HepG2 (cell line): ENCODE results near the gene GBE1. TPM values are rescaled to one million over a fixed set of nuclear protein-coding genes. Genes with fewer than 3 reads are reported as not detected.

ENCODE experiments used
- ARNTL ChIP-seq: sonication (generic); formaldehyde crosslinking; IDR thresholded peaks from 2 replicates; pipeline ENCODE4 v1.4.0; 2020; ENCODE audit warnings: mild to moderate bottlenecking, missing genetic modification reagents
- ATM ChIP-seq: fragments of 450-650 bp; IDR thresholded peaks from 2 replicates; pipeline ENCODE4 v1.7.1; 2017; ENCODE audit warnings: mild to moderate bottlenecking, borderline replicate concordance
- HDAC2 ChIP-seq: sonication (generic); formaldehyde crosslinking; IDR thresholded peaks from 2 replicates; pipeline ENCODE4 v1.4.0; 2020; ENCODE audit warnings: missing genetic modification reagents
- HOXA5 ChIP-seq: sonication (generic); formaldehyde crosslinking; IDR thresholded peaks from 2 replicates; pipeline ENCODE4 v1.4.0; 2020; ENCODE audit warnings: missing genetic modification reagents
- HOXA9 ChIP-seq: sonication (generic); formaldehyde crosslinking; IDR thresholded peaks from 2 replicates; pipeline ENCODE4 v1.8.1; 2022; ENCODE audit warnings: missing genetic modification reagents, mild to moderate bottlenecking, moderate library complexity, borderline replicate concordance
- KAT7 ChIP-seq: IDR thresholded peaks from 2 replicates; pipeline ENCODE4 v1.6.1; 2018; ENCODE audit warnings: borderline replicate concordance, missing compliant biosample characterization
- MTA3 ChIP-seq: sonication (generic); formaldehyde crosslinking; IDR thresholded peaks from 2 replicates; pipeline ENCODE4 v1.4.0; 2020; ENCODE audit warnings: missing genetic modification reagents
- NR2F1 ChIP-seq, 2 experiments: fragments of 450-650 bp in 1 of 2; formaldehyde crosslinking in 1 of 2; IDR thresholded peaks; 2 replicates each; pipeline versions ENCODE4 v1.5.0 to v1.6.1; 2016 to 2020; ENCODE audit warnings: mild to moderate bottlenecking in 1 of 2, missing compliant biosample characterization in 1 of 2, missing genetic modification reagents in 1 of 2, moderate library complexity in 1 of 2
- TCF12 ChIP-seq, 2 experiments: fragments of 450-650 bp in 1 of 2; sonication (generic) in 1 of 2; formaldehyde crosslinking in 1 of 2; IDR thresholded peaks; 2 replicates each; pipeline versions ENCODE4 v1.6.1 to v1.8.0; 2017 to 2022; ENCODE audit warnings: antibody characterized with exemption in 1 of 2, mild to moderate bottlenecking in 1 of 2, missing genetic modification reagents in 1 of 2, moderate library complexity in 1 of 2
- ZBTB21 ChIP-seq: sonication (generic); formaldehyde crosslinking; IDR thresholded peaks from 2 replicates; pipeline ENCODE4 v1.4.0; 2020; ENCODE audit warnings: missing genetic modification reagents
- ZMYM3 ChIP-seq: sonication (generic); formaldehyde crosslinking; IDR thresholded peaks from 2 replicates; pipeline ENCODE4 v1.5.1; 2020; ENCODE audit warnings: mild to moderate bottlenecking, missing genetic modification reagents
- ZMYM4 ChIP-seq: sonication (generic); formaldehyde crosslinking; IDR thresholded peaks from 2 replicates; pipeline ENCODE4 v1.8.1; 2023; ENCODE audit warnings: mild to moderate bottlenecking, missing genetic modification reagents
- ZNF207 ChIP-seq: fragments of 450-650 bp; IDR thresholded peaks from 2 replicates; pipeline ENCODE4 v1.6.1; 2016; ENCODE audit warnings: antibody characterized with exemption, borderline replicate concordance
- ZNF790 ChIP-seq: sonication (generic); formaldehyde crosslinking; IDR thresholded peaks from 2 replicates; pipeline ENCODE4 v1.8.0; 2022; ENCODE audit warnings: missing genetic modification reagents, mild to moderate bottlenecking, borderline replicate concordance
- ZSCAN29 ChIP-seq: sonication (generic); formaldehyde crosslinking; conservative IDR thresholded peaks from 2 replicates; pipeline ENCODE4 v1.4.0; 2020; ENCODE audit warnings: mild to moderate bottlenecking, missing genetic modification reagents
- polyA plus RNA-seq, 8 experiments: library from polyadenylated mRNA; depleted of rRNA in 3 of 8; stranded (reverse) in 7 of 8; unstranded in 1 of 8; fragments of >200 nt; fragmentation: Illumina TruSeq in 4 of 8; extraction: Trizol in 4 of 8; gene quantifications; 2 replicates each; pipeline versions ENCODE4 v1.2.1 to v1.2.3, GENCODE V29; 2011 to 2016; ENCODE audit warnings: low read depth in 4 of 8, missing spikeins in 1 of 8, mixed read lengths in 1 of 8; ENCODE audit not compliant: insufficient read depth in 1 of 8
- total RNA-seq, 5 experiments: library from RNA; depleted of rRNA; stranded (reverse); fragments of >200 nt; fragmentation: Illumina TruSeq; extraction: Trizol; gene quantifications; 2 replicates each; pipeline ENCODE4 v1.2.3, GENCODE V29; 2016; ENCODE audit warnings: low read depth in 1 of 5
- TF ChIP-seq, protein P1 (sequence below): sonication (generic); formaldehyde crosslinking; IDR thresholded peaks from 2 replicates; pipeline ENCODE4 v1.5.0; 2020; ENCODE audit warnings: missing genetic modification reagents, mild to moderate bottlenecking, borderline replicate concordance
- TF ChIP-seq, protein P2 (sequence below): IDR thresholded peaks from 2 replicates; pipeline ENCODE4 v1.6.1; 2016; ENCODE audit warnings: low read depth, borderline replicate concordance
- TF ChIP-seq, protein P3 (sequence below): sonication (generic); formaldehyde crosslinking; IDR thresholded peaks from 2 replicates; pipeline ENCODE4 v1.8.1; 2023; ENCODE audit warnings: mild to moderate bottlenecking, missing genetic modification reagents, borderline replicate concordance
- TF ChIP-seq, protein P4 (sequence below): sonication (generic); formaldehyde crosslinking; IDR thresholded peaks from 2 replicates; pipeline ENCODE4 v1.8.0; 2022; ENCODE audit warnings: missing genetic modification reagents, mild to moderate bottlenecking, borderline replicate concordance

The GBE1 gene
- total and polyA plus RNA-seq, 2 of the 13 experiments (the other 11 are each of a cell fraction or from before 2014, with no cell fraction given): 22.9 to 36.1 TPM

DNA sequence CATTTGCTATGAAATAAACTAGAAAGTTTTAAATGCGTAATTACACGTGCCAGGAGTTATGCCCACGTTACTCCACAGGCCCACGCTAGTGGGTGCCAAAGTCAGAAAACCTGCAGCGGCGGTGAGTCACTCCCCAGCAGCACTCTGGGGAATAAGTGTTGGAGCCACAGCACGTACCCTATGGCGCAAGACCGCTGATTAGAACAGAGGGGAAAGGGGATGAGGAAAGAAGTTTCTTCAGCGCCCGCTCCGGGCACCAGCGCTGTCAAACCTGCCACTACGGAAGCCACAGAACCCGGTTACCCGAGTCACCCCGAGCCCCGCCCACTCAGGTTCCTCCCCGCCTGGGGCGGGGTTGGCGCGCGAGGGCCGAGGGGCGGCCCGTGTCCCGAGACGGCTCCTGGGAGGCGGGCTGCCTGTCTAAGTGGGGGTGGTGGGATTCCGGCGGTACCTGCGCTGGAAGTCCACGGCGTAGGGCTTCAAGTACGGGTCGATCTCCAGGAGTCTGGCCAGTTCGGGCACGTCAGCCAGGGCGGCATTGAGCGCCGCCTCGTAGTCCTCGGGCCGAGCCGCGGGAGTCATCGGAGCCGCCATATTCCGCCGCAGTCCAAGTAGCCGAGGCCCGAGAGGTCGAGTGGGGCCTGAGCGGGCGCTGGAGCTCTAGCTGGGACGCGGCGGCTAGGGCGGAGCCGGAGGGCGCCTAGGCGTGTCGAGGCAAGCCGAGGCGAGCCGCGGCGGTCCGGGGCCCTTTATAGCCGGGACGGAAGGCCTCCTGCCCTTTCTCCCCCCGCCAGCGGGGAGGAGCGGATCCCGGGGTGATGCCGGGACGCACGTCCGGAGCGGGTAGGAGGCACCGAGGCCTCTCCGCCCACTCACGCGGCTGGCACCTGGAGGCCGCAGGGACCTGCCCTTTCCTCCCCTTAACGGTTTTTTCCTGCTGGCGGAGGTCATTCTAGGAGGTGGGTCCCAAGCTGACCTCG, at the start of gene GBE1 (continued):
- TF ChIP-seq ARNTL (CRISPR knock-in tag) (peak; percentile 100), TCF12 (IDR thresholded peaks at IDR 0.05) (no peak), TCF12 (CRISPR knock-in tag; IDR thresholded peaks at IDR 0.05) (peak; percentile 93), HOXA9 (CRISPR knock-in tag) (no peak; the same call in 1 of the 2 replicates), KAT7 (CRISPR knock-in tag) (peak; percentile 98), ZNF207 (no peak), HOXA5 (CRISPR knock-in tag) (peak; percentile 78), NR2F1 (CRISPR knock-in tag; IDR thresholded peaks at IDR 0.05) (peak; percentile 40 to 69; a peak in 3 of 4 replicates), HDAC2 (CRISPR knock-in tag) (peak; percentile 63), ZSCAN29 (peak; percentile 89; the same call in 1 of the 2 replicates), ZMYM3 (CRISPR knock-in tag) (peak; percentile 88; the same call in 1 of the 2 replicates), ZNF790 (CRISPR knock-in tag) (0 out of 2 replicates have a peak, but pooled peaks have one; percentile 25), ZMYM4 (peak; percentile 99), ATM (no peak), ZBTB21 (CRISPR knock-in tag) (no peak; the same call in none of the 2 replicates), MTA3 (CRISPR knock-in tag) (no peak)
- TF ChIP-seq, protein P1, sequence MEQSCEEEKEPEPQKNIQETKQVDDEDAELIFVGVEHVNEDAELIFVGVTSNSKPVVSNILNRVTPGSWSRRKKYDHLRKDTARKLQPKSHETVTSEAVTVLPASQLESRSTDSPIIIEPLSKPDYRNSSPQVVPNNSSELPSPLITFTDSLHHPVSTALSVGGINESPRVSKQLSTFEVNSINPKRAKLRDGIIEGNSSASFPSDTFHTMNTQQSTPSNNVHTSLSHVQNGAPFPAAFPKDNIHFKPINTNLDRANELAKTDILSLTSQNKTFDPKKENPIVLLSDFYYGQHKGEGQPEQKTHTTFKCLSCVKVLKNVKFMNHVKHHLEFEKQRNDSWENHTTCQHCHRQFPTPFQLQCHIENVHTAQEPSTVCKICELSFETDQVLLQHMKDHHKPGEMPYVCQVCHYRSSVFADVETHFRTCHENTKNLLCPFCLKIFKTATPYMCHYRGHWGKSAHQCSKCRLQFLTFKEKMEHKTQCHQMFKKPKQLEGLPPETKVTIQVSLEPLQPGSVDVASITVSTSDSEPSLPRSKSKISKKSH (CRISPR knock-in tag): peak; percentile 70
- TF ChIP-seq, protein P2, sequence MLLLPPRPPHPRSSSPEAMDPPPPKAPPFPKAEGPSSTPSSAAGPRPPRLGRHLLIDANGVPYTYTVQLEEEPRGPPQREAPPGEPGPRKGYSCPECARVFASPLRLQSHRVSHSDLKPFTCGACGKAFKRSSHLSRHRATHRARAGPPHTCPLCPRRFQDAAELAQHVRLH (CRISPR knock-in tag): no peak
- TF ChIP-seq, protein P3, sequence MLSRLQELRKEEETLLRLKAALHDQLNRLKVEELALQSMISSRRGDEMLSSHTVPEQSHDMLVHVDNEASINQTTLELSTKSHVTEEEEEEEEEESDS (CRISPR knock-in tag): no peak; the same call in 1 of the 2 replicates
- TF ChIP-seq, protein P4, sequence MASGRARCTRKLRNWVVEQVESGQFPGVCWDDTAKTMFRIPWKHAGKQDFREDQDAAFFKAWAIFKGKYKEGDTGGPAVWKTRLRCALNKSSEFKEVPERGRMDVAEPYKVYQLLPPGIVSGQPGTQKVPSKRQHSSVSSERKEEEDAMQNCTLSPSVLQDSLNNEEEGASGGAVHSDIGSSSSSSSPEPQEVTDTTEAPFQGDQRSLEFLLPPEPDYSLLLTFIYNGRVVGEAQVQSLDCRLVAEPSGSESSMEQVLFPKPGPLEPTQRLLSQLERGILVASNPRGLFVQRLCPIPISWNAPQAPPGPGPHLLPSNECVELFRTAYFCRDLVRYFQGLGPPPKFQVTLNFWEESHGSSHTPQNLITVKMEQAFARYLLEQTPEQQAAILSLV (CRISPR knock-in tag): peak; percentile 88; the same call in 1 of the 2 replicates
